IPS DF 6.9 (cell line): ENCODE measurements around the gene FCN1.
"Not testable (repeated sequence)": the region's sequence is repeated elsewhere in the genome, so short reads cannot be mapped to it uniquely, and the experiment has no call there.

Experiments used
- DNase-seq: peaks from one replicate; pipeline ENCODE4 v3.0.0-alpha.2; 2013; ENCODE audit warnings: low read depth, low spot score
- H3K27ac ChIP-seq: one replicate; pipeline ENCODE4 v1.5.1; 2013; ENCODE audit warnings: low read length, control low read depth
- H3K27me3 ChIP-seq: 2 replicates; pipeline ENCODE4 v1.6.1; 2013; ENCODE audit warnings: mild to moderate bottlenecking, low read length; ENCODE audit not compliant: control insufficient read depth, insufficient read depth
- H3K36me3 ChIP-seq: 2 replicates; pipeline ENCODE4 v1.6.1; 2013; ENCODE audit warnings: low read length; ENCODE audit not compliant: control insufficient read depth, insufficient read depth
- H3K4me1 ChIP-seq: 2 replicates; pipeline ENCODE4 v1.6.1; 2013; ENCODE audit warnings: low read length; ENCODE audit not compliant: control insufficient read depth, insufficient read depth
- H3K4me3 ChIP-seq: 2 replicates; pipeline ENCODE4 v1.5.1; 2013; ENCODE audit warnings: mild to moderate bottlenecking, low read length
- H3K9me3 ChIP-seq: 2 replicates; pipeline ENCODE4 v1.6.1; 2013; ENCODE audit warnings: low read length, inconsistent platforms; ENCODE audit not compliant: control insufficient read depth, insufficient read depth
- WGBS: extraction: QIAGEN DNeasy Blood & Tissue Kit; methylation state at CpG from one replicate; pipeline ENCODE4 v1.1.7; 2013; ENCODE audit warnings: mixed read lengths, missing lambda C conversion rate; ENCODE audit not compliant: insufficient read length, insufficient coverage; 5-methylcytosine and 5-hydroxymethylcytosine counted together

Gene FCN1

GRCh38 chr9:134858051-134858841 lies 59.5 kb downstream of the FCN1 start:
- no peaks in the 10 kb centered on the region for H3K9me3 ChIP-seq
- no peaks in the 10 kb centered on the region for H3K27me3 ChIP-seq
- H3K36me3 ChIP-seq: no peaks in the 10 kb centered on the region
- WGBS: no CpG with 5 or more reads among the region's 11 CpGs
- no peak overlapping the region for H3K4me3 ChIP-seq
- DNase-seq: no peak
- H3K27ac ChIP-seq: no peak overlapping the region
- no peaks in the 10 kb centered on the region for H3K4me1 ChIP-seq

- H3K9me3 ChIP-seq, H3K27ac ChIP-seq, H3K4me3 ChIP-seq, H3K27me3 ChIP-seq, H3K36me3 ChIP-seq, H3K4me1 ChIP-seq, DNase-seq: not testable (repeated sequence)
- WGBS: no CpG with 5 or more reads among the region's 2 CpGs
These were observed 60.3 kb downstream of the FCN1 start for GRCh38 chr9:134857451-134857850.

- Histone ChIP-seq H3K27ac (no peak overlapping the region), H3K4me3 (no peak overlapping the region), H3K36me3 (no peaks in the 10 kb centered on the region), H3K4me1 (no peaks in the 10 kb centered on the region), H3K9me3 (peaks cover 4% of the 10 kb centered on the region), H3K27me3 (0 out of 2 replicates have a peak, but pooled peaks cover 2% of the 10 kb centered on the region)
- DNase-seq: no peak
- no CpG with 5 or more reads among the region's 9 CpGs for WGBS
These were observed 61.8 kb downstream of the FCN1 start for GRCh38 chr9:134855900-134856377.
